ENCODE results near the gene VPS25. TPM values are rescaled to one million over a fixed set of nuclear protein-coding genes. Genes with fewer than 3 reads are reported as not detected.

VPS25 gene
- total and polyA plus RNA-seq, 9 of the 15 experiments (the other 6 are each of a cell fraction or from before 2014, with no cell fraction given), result 123 to 352 (median 180) TPM

GRCh38 chr17:42798383-42799380 is 25.4 kb downstream of the VPS25 start, which contains the start of the genes CNTD1 and COA3:
TSS of gene CNTD1 (plus strand) at chr17:42798861. CDS start at chr17:42799068, 207 bp downstream.
TSS of gene COA3 (minus strand) at chr17:42798704. CDS start at chr17:42798681, 23 bp downstream.
- POLR2A ChIA-PET, result interaction anchor here (0.6 to 6.4 kb wide), 9 partner anchors 12 to 220 kb away, joined by 3 to 47 read pairs (median 4); partner anchors contain the start of genes AOC3, BECN1 and WNK4
- in situ Hi-C loops (cut with MboI), result no loop called here
- peaks cover 17% of the 10 kb centered on the region for H3K79me2 ChIP-seq (ENCODE audit: control insufficient read depth, insufficient read depth, low read length)
- no TSS peak for BruUV-seq (replicated peaks)
- H3K36me3 ChIP-seq (ENCODE audit: control insufficient read depth, insufficient read depth, low read length), result peaks cover 30% of the 10 kb centered on the region; the same call in 2 of the 3 replicates
- peak within 1 kb of the TSS; percentile 96 for H2AFZ ChIP-seq (ENCODE audit: low read depth, low read length)
- H3K4me2 ChIP-seq (ENCODE audit: insufficient read depth, low read length), result peak within 1 kb of the TSS; percentile 94
- H3K9ac ChIP-seq (ENCODE audit: insufficient read depth in 1 of 2, low read depth in 2 of 2, low read length in 2 of 2), result peak within 1 kb of the TSS; percentile 84 to 99
- H3K27ac ChIP-seq (ENCODE audit: extremely low read depth, low read depth, low read length), result peak within 1 kb of the TSS; percentile 68
- no peaks in the 10 kb centered on the region for H3K9me1 ChIP-seq (ENCODE audit: control insufficient read depth, insufficient read depth, low read length)
- FAIRE-seq (peak; percentile 92), ATAC-seq (peak; percentile 98), DNase-seq (ENCODE audit: extremely low read depth in 1 of 4, low spot score in 3 of 4) (peak; percentile 87 to 91 (median 90))
- WGBS (ENCODE audit: insufficient coverage, low coverage, missing lambda C conversion rate), result 27% methylated on average over 59 of the region's 66 CpGs
- H4K20me1 ChIP-seq (replicated peaks; ENCODE audit: control insufficient read depth, insufficient read depth, low read length), result no peaks in the 10 kb centered on the region
- intact Hi-C loops (cut with micrococcal nuclease), result no loop called here
- H3K9me3 ChIP-seq (replicated peaks; ENCODE audit: control insufficient read depth, insufficient read depth, low read depth, low read length), result no peaks in the 10 kb centered on the region
- CTCF ChIA-PET (ENCODE audit: low intra/inter-chr PET ratio), result no interaction called here
- H3K4me1 ChIP-seq (replicated peaks in 1 of 2; ENCODE audit: control insufficient read depth in 2 of 2, insufficient read depth in 2 of 2, low read length in 2 of 2), result peaks cover 23 to 36% of the 10 kb centered on the region in 2 experiments
- H3K4me3 ChIP-seq, result peak within 1 kb of the TSS; percentile 73
- H3K27me3 ChIP-seq (ENCODE audit: control insufficient read depth in 2 of 2, insufficient read depth in 2 of 2, low read length in 2 of 2), result no peaks in the 10 kb centered on the region
- TF ChIP-seq GABPB1 (CRISPR knock-in tag; IDR thresholded peaks at IDR 0.05), result peak; percentile 66; the same call in 1 of the 2 replicates
- no peak for TF ChIP-seq PRMT5 (CRISPR knock-in tag; IDR thresholded peaks at IDR 0.05)
- no peak for TF ChIP-seq IRF1 (CRISPR knock-in tag; IDR thresholded peaks at IDR 0.05; ENCODE audit: borderline replicate concordance)
- no peak for TF ChIP-seq ZBTB49 (CRISPR knock-in tag; IDR thresholded peaks at IDR 0.05; ENCODE audit: borderline replicate concordance)
- peak; percentile 89 for TF ChIP-seq SIN3B (IDR thresholded peaks at IDR 0.05; ENCODE audit: low read depth)
- TF ChIP-seq CHD4 (IDR thresholded peaks at IDR 0.05; ENCODE audit: insufficient read depth, insufficient replicate concordance, low read depth, low read length, poor library complexity, severe bottlenecking), result no peak
- no peak for TF ChIP-seq FUS (optimal IDR thresholded peaks at IDR 0.05; ENCODE audit: low read depth, low read length)
- TF ChIP-seq NR2C1 (IDR thresholded peaks at IDR 0.05), result peak; percentile 60
- peak; percentile 84 for TF ChIP-seq NR2C1 (tag; IDR thresholded peaks at IDR 0.05)
- no peak for TF ChIP-seq ZNF274 (IDR thresholded peaks at IDR 0.05; ENCODE audit: borderline replicate concordance, low read depth, low read length)
- TF ChIP-seq SRSF7 (optimal IDR thresholded peaks at IDR 0.05; ENCODE audit: low read depth, low read length), result no peak
- 0 out of 2 replicates have a peak, but pooled peaks have one; percentile 50 for TF ChIP-seq ZC3H8 (IDR thresholded peaks at IDR 0.05)
- no peak for TF ChIP-seq ZNF76 (CRISPR knock-in tag; IDR thresholded peaks at IDR 0.05; ENCODE audit: borderline replicate concordance)
- no peak for TF ChIP-seq FOXO4 (CRISPR knock-in tag; IDR thresholded peaks at IDR 0.05)
- peak; percentile 79 for TF ChIP-seq ZBTB2 (IDR thresholded peaks at IDR 0.05)
